Measurements from ENCODE around the gene ZNF211. TPM values are rescaled to one million over a fixed set of nuclear protein-coding genes. Genes with fewer than 3 reads are reported as not detected.

ZNF211 gene
- total and polyA plus RNA-seq, 9 of the 15 experiments (the other 6 are each of a cell fraction or from before 2014, with no cell fraction given): 1.3 to 11.6 (median 4.5) TPM

DNA sequence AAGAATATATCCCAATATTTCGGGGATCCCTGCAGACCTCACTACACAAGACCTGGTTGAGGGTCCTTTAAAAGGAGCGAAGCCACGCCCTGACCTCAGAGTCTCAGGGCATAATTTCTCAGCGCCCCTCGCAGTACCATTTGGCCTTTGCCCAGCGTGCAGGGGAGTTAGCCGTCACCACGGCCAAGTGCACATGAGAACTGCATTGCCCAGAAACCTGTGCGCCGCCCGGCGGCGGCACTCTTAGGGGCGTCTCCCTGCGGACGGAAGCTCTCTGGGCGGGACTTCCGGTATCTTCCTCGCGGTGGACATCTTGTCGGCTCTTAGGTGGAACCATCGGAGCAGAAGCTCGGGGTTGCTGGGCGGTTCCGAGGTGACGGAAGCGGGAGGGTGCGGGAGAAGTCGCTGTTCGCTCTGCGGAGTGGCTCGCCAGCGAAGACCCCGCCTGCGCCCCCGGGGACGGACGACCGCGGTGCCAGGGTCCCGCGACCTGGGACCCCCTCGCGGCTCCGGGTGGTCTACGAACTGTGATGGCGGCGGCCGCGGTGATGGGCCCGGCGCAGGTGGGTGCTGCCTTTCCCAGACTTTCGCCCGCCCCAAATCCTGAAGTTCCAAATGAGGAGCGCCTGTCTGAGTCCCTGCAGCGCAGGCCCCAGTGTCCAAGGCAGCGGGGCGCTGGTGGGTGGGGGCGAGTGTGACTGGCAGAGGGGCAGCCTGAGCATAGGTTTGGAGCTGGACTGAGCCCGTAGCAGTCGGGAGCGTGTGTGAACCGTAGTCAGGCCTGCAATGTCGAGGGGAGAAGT, 18.8 kb upstream of the ZNF211 start, which contains the start of gene ZNF134 (continued):
- TF ChIP-seq, protein P1, sequence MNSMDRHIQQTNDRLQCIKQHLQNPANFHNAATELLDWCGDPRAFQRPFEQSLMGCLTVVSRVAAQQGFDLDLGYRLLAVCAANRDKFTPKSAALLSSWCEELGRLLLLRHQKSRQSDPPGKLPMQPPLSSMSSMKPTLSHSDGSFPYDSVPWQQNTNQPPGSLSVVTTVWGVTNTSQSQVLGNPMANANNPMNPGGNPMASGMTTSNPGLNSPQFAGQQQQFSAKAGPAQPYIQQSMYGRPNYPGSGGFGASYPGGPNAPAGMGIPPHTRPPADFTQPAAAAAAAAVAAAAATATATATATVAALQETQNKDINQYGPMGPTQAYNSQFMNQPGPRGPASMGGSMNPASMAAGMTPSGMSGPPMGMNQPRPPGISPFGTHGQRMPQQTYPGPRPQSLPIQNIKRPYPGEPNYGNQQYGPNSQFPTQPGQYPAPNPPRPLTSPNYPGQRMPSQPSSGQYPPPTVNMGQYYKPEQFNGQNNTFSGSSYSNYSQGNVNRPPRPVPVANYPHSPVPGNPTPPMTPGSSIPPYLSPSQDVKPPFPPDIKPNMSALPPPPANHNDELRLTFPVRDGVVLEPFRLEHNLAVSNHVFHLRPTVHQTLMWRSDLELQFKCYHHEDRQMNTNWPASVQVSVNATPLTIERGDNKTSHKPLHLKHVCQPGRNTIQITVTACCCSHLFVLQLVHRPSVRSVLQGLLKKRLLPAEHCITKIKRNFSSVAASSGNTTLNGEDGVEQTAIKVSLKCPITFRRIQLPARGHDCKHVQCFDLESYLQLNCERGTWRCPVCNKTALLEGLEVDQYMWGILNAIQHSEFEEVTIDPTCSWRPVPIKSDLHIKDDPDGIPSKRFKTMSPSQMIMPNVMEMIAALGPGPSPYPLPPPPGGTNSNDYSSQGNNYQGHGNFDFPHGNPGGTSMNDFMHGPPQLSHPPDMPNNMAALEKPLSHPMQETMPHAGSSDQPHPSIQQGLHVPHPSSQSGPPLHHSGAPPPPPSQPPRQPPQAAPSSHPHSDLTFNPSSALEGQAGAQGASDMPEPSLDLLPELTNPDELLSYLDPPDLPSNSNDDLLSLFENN (IDR thresholded peaks at IDR 0.05; ENCODE audit: low read depth in 2 of 2, low read length in 2 of 2): no peak
- no peak for TF ChIP-seq DNMT1 (IDR thresholded peaks at IDR 0.05)
- TF ChIP-seq RFX7 (CRISPR knock-in tag; IDR thresholded peaks at IDR 0.05): no peak
- no peak for TF ChIP-seq NBN (IDR thresholded peaks at IDR 0.05; ENCODE audit: low read depth)
- TF ChIP-seq, protein P2, sequence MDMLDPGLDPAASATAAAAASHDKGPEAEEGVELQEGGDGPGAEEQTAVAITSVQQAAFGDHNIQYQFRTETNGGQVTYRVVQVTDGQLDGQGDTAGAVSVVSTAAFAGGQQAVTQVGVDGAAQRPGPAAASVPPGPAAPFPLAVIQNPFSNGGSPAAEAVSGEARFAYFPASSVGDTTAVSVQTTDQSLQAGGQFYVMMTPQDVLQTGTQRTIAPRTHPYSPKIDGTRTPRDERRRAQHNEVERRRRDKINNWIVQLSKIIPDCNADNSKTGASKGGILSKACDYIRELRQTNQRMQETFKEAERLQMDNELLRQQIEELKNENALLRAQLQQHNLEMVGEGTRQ (CRISPR knock-in tag; IDR thresholded peaks at IDR 0.05): 0 out of 2 replicates have a peak, but pooled peaks have one; percentile 2
- TF ChIP-seq, protein P3, sequence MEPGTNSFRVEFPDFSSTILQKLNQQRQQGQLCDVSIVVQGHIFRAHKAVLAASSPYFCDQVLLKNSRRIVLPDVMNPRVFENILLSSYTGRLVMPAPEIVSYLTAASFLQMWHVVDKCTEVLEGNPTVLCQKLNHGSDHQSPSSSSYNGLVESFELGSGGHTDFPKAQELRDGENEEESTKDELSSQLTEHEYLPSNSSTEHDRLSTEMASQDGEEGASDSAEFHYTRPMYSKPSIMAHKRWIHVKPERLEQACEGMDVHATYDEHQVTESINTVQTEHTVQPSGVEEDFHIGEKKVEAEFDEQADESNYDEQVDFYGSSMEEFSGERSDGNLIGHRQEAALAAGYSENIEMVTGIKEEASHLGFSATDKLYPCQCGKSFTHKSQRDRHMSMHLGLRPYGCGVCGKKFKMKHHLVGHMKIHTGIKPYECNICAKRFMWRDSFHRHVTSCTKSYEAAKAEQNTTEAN (CRISPR knock-in tag; IDR thresholded peaks at IDR 0.05): no peak
- no peak for TF ChIP-seq CBX2 (IDR thresholded peaks at IDR 0.05; ENCODE audit: insufficient read depth, low read length, poor library complexity, severe bottlenecking)
- no peak for TF ChIP-seq BRD4 (IDR thresholded peaks at IDR 0.05)
- TF ChIP-seq, protein P4, sequence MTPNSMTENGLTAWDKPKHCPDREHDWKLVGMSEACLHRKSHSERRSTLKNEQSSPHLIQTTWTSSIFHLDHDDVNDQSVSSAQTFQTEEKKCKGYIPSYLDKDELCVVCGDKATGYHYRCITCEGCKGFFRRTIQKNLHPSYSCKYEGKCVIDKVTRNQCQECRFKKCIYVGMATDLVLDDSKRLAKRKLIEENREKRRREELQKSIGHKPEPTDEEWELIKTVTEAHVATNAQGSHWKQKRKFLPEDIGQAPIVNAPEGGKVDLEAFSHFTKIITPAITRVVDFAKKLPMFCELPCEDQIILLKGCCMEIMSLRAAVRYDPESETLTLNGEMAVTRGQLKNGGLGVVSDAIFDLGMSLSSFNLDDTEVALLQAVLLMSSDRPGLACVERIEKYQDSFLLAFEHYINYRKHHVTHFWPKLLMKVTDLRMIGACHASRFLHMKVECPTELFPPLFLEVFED (CRISPR knock-in tag; conservative IDR thresholded peaks at IDR 0.05): no peak
- no peak for TF ChIP-seq SMAD4 (CRISPR knock-in tag; conservative IDR thresholded peaks at IDR 0.05)
- TF ChIP-seq PRMT5 (CRISPR knock-in tag; IDR thresholded peaks at IDR 0.05): no peak
- peak; percentile 57 for TF ChIP-seq KDM5B (IDR thresholded peaks at IDR 0.05; ENCODE audit: insufficient replicate concordance, low read depth, low read length)
- TF ChIP-seq, protein P5, sequence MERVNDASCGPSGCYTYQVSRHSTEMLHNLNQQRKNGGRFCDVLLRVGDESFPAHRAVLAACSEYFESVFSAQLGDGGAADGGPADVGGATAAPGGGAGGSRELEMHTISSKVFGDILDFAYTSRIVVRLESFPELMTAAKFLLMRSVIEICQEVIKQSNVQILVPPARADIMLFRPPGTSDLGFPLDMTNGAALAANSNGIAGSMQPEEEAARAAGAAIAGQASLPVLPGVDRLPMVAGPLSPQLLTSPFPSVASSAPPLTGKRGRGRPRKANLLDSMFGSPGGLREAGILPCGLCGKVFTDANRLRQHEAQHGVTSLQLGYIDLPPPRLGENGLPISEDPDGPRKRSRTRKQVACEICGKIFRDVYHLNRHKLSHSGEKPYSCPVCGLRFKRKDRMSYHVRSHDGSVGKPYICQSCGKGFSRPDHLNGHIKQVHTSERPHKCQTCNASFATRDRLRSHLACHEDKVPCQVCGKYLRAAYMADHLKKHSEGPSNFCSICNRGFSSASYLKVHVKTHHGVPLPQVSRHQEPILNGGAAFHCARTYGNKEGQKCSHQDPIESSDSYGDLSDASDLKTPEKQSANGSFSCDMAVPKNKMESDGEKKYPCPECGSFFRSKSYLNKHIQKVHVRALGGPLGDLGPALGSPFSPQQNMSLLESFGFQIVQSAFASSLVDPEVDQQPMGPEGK (CRISPR knock-in tag; IDR thresholded peaks at IDR 0.05; ENCODE audit: borderline replicate concordance): no peak
- TF ChIP-seq, protein P6, sequence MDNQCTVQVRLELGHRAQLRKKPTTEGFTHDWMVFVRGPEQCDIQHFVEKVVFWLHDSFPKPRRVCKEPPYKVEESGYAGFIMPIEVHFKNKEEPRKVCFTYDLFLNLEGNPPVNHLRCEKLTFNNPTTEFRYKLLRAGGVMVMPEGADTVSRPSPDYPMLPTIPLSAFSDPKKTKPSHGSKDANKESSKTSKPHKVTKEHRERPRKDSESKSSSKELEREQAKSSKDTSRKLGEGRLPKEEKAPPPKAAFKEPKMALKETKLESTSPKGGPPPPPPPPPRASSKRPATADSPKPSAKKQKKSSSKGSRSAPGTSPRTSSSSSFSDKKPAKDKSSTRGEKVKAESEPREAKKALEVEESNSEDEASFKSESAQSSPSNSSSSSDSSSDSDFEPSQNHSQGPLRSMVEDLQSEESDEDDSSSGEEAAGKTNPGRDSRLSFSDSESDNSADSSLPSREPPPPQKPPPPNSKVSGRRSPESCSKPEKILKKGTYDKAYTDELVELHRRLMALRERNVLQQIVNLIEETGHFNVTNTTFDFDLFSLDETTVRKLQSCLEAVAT (IDR thresholded peaks at IDR 0.05): no peak
- no peak for TF ChIP-seq HEY1 (CRISPR knock-in tag; IDR thresholded peaks at IDR 0.05; ENCODE audit: borderline replicate concordance)

Measured in K562 (cell line).